GM12874 (cell line): ENCODE measurements around the gene NR4A1.

ENCODE experiments used
- CTCF ChIP-seq: IDR thresholded peaks from 2 replicates; pipeline ENCODE4 v1.5.1; 2011; ENCODE audit warnings: low read depth, mild to moderate bottlenecking, control low read depth, low read length, moderate library complexity; ENCODE audit not compliant: insufficient read depth

NR4A1 gene

GRCh38 chr12:52006726-52007157 lies 44.5 kb upstream of the NR4A1 start, which contains the start of gene TAMALIN:
TAMALIN (plus strand) TSS chr12:52006946; CDS start chr12:52007020, 74 bp downstream.
- TF ChIP-seq CTCF = no peak

GRCh38 chr12:52007158-52007921 lies 43.9 kb upstream of the NR4A1 start:
- TF ChIP-seq CTCF = no peak

GRCh38 chr12:52007982-52008510 lies 43.2 kb upstream of the NR4A1 start:
- no peak for TF ChIP-seq CTCF

- TF ChIP-seq CTCF = no peak
Observed at GRCh38 chr12:52009081-52009751, 42.0 kb upstream of the NR4A1 start.

- no peak for TF ChIP-seq CTCF
Observed at GRCh38 chr12:52010152-52010622, 41.1 kb upstream of the NR4A1 start.

- no peak for TF ChIP-seq CTCF
Observed at GRCh38 chr12:52010692-52011601, 40.3 kb upstream of the NR4A1 start.
